Pancreas (tissue), 10 donors: ENCODE results near the gene COL20A1. TPM values are rescaled to one million over a fixed set of nuclear protein-coding genes. Genes with fewer than 3 reads are reported as not detected.

Experiments used
- ATAC-seq, 4 donors: fragments of 200-7000 bp; cut with Tn5 transposase; one replicate each; pipeline versions ENCODE4 v1.8.0 to v1.9.1; 2020; ENCODE audit warnings: mild to moderate bottlenecking in 4 of 4, moderate library complexity in 4 of 4
- DNase-seq, 6 donors: peaks; one replicate each; pipeline ENCODE4 v3.0.0-alpha.2; 2020
- FAIRE-seq: peaks from 2 replicates; lab custom pipeline; 2012; peaks lifted over from hg19 to GRCh38; lab: Jason Lieb, UNC
- H3K27ac ChIP-seq, 4 donors: fragments of 200-600 bp; sonication (generic); 1 replicate in 3 of 4; 2 replicates in 1 of 4; pipeline versions ENCODE4 v1.5.0 to v1.8.0; 2020
- H3K27me3 ChIP-seq, 4 donors: fragments of 200-600 bp; one replicate each; pipeline ENCODE4 v1.8.0; 2021
- H3K36me3 ChIP-seq, 3 donors: fragments of 200-600 bp; sonication (generic) in 1 of 3; one replicate each; pipeline versions ENCODE4 v1.5.0 to v1.8.0; 2020 to 2021
- H3K4me1 ChIP-seq, 3 donors: fragments of 200-600 bp; one replicate each; pipeline ENCODE4 v1.8.0; 2021
- H3K4me3 ChIP-seq, 4 donors: fragments of 200-600 bp; sonication (generic) in 2 of 4; one replicate each; pipeline versions ENCODE4 v1.5.0 to v1.8.0; 2020 to 2021
- H3K9me3 ChIP-seq, 4 donors: fragments of 200-600 bp; one replicate each; pipeline ENCODE4 v1.8.0; 2021
- CTCF ChIP-seq, 4 donors: fragments of 200-600 bp; sonication (generic) in 3 of 4; IDR thresholded peaks; one replicate each; pipeline versions ENCODE4 v1.5.0 to v1.8.0; 2021; ENCODE audit warnings: antibody characterized with exemption in 4 of 4
- WGBS, 2 donors: extraction: QIAGEN DNeasy Blood & Tissue Kit; methylation state at CpG; one replicate each; pipeline ENCODE4 v1.1.7; 2013; 5-methylcytosine and 5-hydroxymethylcytosine counted together
- intact Hi-C, 3 donors: fragments of 100-400 bp; cut with DNase I; formaldehyde crosslinking; loops; one replicate each; pipeline versions ENCODE4 v1.11.1 to v1.14.2; 2022
- polyA plus RNA-seq, 2 donors: library from polyadenylated mRNA; stranded (reverse); fragments of 200-250 nt; gene quantifications; one replicate each; pipeline ENCODE4 v1.2.3, GENCODE V29; 2013
- total RNA-seq, 6 donors: library from RNA; stranded (reverse); fragmentation: NEBNext Ultra II Directional in 4 of 6; extraction: Animal tissue kit (Norgen Biotek cat#: 25700) in 4 of 6; gene quantifications; one replicate each; pipeline versions ENCODE4 v1.2.1 to v1.2.4, GENCODE V29; 2021 to 2023
- donor health status: healthy with polysubstance abuse.
- donor health status: DM: no; HTN: no; CAD: no; lungs with moderate emphysema.
- donor health status: DM: no; HTN: no; CAD: no.
- donor health status: control.
- donor health status: control.
- donor health status: Bipolar disorder and iron deficiency.
- donor health status: DM: yes; HTN: yes; CAD: no.
- donor health status: DM: no; HTN: no; CAD: no.
- donor health status: DM: no; HTN: no; CAD: no.
- donor health status: DM: yes; HTN: yes; CAD: no.

The COL20A1 gene
- total and polyA plus RNA-seq, 8 donors: 0.05 TPM; not detected in 7

DNA sequence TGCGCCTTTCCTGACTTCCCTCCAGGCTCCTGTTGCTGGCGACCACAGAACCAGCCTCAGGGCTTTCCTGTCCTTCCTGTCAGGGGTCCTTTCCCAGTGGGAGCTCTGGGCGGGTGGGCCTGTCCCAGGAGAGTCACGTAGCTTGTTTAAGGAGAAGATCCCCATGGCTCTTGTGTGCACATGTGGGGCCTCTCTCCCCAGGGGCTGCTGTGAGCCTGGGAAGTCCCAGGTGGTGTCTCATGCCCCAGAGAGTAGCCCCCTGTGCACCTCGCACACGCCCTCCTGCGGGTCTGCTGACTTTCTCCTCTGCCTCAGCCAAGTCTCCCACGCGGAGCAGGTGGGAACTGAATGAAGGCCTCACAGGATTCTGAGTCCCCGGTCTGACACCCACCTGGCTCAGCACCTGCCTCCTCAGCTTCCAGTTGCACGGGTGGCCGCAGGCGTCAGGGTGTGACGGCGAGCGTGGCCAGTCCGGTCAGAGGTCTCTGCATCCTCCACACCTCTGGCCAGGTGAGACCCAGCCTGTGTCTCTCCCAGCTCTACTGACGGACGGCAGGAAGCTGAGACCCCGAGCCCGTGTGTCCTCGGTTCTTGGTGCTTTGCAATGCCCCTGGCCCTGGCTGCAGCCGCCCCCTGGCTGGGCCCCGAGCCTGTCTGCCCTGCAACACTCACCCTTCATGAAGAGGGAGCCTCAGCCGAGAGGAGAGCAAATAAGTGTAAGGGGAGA is 33.1 kb upstream of the COL20A1 start:
- ATAC-seq (no peak), DNase-seq (no peak), FAIRE-seq (no peak)
- Histone ChIP-seq H3K27ac (no peak overlapping the region), H3K36me3 (no peaks in the 10 kb centered on the region), H3K9me3 (no peaks in the 10 kb centered on the region), H3K27me3 (peaks cover 0 to 7% (median 2%) of the 10 kb centered on the region in 4 donors), H3K4me3 (no peak overlapping the region), H3K4me1 (no peaks in the 10 kb centered on the region)
- no peak for TF ChIP-seq CTCF (IDR thresholded peaks at IDR 0.05)
- intact Hi-C loops: no loop called here
- WGBS, 2 donors: 50 to 58% methylated on average over 25 of the region's 25 CpGs

DNA sequence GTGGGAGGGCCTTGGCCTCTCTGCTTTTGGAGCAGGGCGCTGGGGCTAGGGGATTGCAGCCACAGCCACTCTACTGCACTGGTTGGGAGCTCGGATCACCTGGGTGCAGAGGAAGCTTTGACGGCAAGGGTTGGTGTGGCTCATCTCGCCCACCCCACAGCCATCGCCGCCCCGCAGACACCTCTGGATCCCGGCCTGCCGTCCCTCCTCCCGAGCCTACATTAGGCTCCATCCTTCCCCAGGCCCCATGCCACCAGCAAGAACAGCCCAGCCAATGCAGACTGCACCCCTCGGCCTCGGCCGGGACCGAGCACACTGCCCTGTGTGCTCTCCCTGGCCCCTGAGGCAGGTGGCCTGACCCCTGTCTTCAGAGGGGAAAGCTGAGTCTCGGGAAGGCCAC is 32.5 kb upstream of the COL20A1 start:
- no peak overlapping the region for H3K27ac ChIP-seq
- no peak for FAIRE-seq
- no peaks in the 10 kb centered on the region for H3K4me1 ChIP-seq
- peaks cover 0 to under 1% (median 0%) of the 10 kb centered on the region in 4 donors for H3K27me3 ChIP-seq
- TF ChIP-seq CTCF (IDR thresholded peaks at IDR 0.05): no peak
- H3K4me3 ChIP-seq: no peak overlapping the region
- ATAC-seq: no peak
- DNase-seq: no peak
- no peaks in the 10 kb centered on the region for H3K36me3 ChIP-seq
- WGBS, 2 donors: 68 to 74% methylated on average over 15 of the region's 15 CpGs
- intact Hi-C loops: no loop called here
- no peaks in the 10 kb centered on the region for H3K9me3 ChIP-seq

DNA sequence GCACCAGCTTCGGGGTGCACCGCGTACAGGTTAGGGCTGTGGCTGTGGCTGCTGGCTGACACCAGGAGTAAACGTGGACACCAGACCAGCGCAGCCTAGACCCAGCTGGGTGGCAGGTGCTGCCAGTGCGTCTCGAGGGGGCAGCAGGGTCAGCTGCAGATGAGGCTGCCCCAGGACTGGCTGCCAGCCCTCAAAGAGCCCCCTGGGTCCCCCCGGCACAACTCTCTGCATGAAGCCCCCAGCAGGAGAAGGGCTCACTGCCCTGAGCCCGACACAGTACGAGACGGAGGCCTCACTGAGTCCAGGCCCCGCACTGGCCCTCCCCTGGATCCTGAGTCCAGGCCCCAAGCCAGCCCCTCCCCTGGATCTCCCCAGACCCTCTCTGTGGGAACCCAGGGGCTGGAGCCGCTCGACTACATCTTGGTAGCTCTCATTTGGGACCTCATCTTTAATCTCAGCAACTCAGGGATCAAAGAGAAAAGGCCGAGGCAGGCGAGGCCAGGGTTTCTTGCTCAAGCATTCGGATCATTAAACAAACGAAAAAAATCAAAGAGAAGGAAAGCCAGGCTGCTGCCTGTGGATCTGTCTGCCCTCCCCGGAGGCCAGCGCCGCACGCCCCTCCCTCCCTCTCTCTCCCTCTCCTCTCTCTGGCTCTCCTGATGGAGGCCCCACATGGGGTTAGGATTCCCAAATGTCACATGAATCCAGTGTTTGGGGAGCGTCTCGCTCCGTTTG is 31.8 kb upstream of the COL20A1 start:
- no peak for TF ChIP-seq CTCF (IDR thresholded peaks at IDR 0.05)
- FAIRE-seq: no peak
- H3K36me3 ChIP-seq: no peaks in the 10 kb centered on the region
- no peaks in the 10 kb centered on the region for H3K4me1 ChIP-seq
- WGBS, 2 donors: 32 to 37% methylated on average over 25 of the region's 25 CpGs
- intact Hi-C loops: no loop called here
- ATAC-seq: no peak
- H3K4me3 ChIP-seq: no peak overlapping the region
- no peak overlapping the region for H3K27ac ChIP-seq
- H3K27me3 ChIP-seq: no peaks in the 10 kb centered on the region
- no peaks in the 10 kb centered on the region for H3K9me3 ChIP-seq
- no peak for DNase-seq

- no peak for TF ChIP-seq CTCF (IDR thresholded peaks at IDR 0.05)
- H3K4me1 ChIP-seq: no peaks in the 10 kb centered on the region
- no peaks in the 10 kb centered on the region for H3K36me3 ChIP-seq
- H3K9me3 ChIP-seq: no peaks in the 10 kb centered on the region
- intact Hi-C loops: no loop called here
- no peak for FAIRE-seq
- no peak for ATAC-seq
- H3K27me3 ChIP-seq: no peaks in the 10 kb centered on the region
- H3K27ac ChIP-seq: no peak overlapping the region
- no peak overlapping the region for H3K4me3 ChIP-seq
- DNase-seq: no peak
- 33 to 49% methylated on average over 30 of the region's 30 CpGs for WGBS, 2 donors
Observed at GRCh38 chr20:63261795-63262528, 31.0 kb upstream of the COL20A1 start.
